ENCODE measurements around the gene CERS6. TPM values are rescaled to one million over a fixed set of nuclear protein-coding genes. Genes with fewer than 3 reads are reported as not detected.
"Not testable (repeated sequence)": the region's sequence is repeated elsewhere in the genome, so short reads cannot be mapped to it uniquely, and the experiment has no call there.

Gene CERS6
- total RNA-seq, 2 donors from 2014 or later: 12.5 to 16.3 TPM

DNA sequence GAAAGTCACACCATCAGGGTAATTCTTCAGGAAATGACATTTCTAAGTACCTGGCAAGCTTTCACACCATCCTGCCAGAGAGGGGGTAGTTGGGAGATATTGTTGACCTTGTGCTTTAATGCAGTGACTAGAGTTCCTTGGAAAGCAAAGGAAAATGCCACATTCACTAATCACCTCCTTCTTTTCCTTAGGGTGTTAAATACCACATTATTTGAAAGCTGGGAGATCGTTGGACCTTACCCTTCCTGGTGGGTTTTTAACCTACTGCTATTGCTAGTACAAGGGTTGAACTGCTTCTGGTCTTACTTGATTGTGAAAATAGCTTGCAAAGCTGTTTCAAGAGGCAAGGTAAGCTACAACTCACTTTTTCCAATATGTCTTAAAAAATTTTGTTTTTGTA, 309.3 kb downstream of the CERS6 start:
- intact Hi-C loops (cut with DNase I): no loop called here
- no peak overlapping the region for H3K27ac ChIP-seq
- H3K27me3 ChIP-seq: no peaks in the 10 kb centered on the region
- 88 to 91% methylated on average over 1 of the region's 1 CpG for WGBS, 2 donors
- H3K9me3 ChIP-seq: no peaks in the 10 kb centered on the region
- no peak overlapping the region for H3K4me3 ChIP-seq
- ATAC-seq (no peak), DNase-seq (no peak)
- peaks cover 3% of the 10 kb centered on the region for H3K4me1 ChIP-seq
- TF ChIP-seq, protein P1, sequence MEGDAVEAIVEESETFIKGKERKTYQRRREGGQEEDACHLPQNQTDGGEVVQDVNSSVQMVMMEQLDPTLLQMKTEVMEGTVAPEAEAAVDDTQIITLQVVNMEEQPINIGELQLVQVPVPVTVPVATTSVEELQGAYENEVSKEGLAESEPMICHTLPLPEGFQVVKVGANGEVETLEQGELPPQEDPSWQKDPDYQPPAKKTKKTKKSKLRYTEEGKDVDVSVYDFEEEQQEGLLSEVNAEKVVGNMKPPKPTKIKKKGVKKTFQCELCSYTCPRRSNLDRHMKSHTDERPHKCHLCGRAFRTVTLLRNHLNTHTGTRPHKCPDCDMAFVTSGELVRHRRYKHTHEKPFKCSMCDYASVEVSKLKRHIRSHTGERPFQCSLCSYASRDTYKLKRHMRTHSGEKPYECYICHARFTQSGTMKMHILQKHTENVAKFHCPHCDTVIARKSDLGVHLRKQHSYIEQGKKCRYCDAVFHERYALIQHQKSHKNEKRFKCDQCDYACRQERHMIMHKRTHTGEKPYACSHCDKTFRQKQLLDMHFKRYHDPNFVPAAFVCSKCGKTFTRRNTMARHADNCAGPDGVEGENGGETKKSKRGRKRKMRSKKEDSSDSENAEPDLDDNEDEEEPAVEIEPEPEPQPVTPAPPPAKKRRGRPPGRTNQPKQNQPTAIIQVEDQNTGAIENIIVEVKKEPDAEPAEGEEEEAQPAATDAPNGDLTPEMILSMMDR (IDR thresholded peaks at IDR 0.05): no peak
- TF ChIP-seq POLR2A (IDR thresholded peaks at IDR 0.05): no peak
- H3K36me3 ChIP-seq (replicated peaks in 1 of 2; ENCODE audit: insufficient read depth in 1 of 2, low read depth in 2 of 2): no peaks in the 10 kb centered on the region

DNA sequence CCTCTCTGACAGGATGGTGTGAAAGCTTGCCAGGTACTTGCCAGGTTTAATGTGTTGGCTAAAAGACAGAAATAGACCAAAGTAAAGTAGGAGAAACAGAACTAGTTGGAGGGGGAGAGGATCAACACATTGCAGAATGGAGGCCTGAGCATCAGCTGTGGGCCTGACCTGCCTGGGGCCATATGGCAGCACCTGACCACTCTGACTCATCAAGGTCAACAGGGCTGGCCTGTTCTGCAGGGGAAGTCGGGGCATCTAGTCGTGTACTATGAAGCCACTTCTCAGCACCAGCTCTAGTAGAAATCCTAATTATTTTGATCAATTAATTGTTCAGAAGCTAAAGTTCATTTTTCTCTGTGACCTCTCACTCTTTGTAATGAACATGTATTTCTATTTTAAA, 310.5 kb downstream of the CERS6 start:
- peak overlapping the region in 2 of 4 donors; percentile 7 to 24 for H3K27ac ChIP-seq
- TF ChIP-seq, protein P1 (IDR thresholded peaks at IDR 0.05): no peak
- TF ChIP-seq POLR2A (IDR thresholded peaks at IDR 0.05): no peak
- no peaks in the 10 kb centered on the region for H3K9me3 ChIP-seq
- intact Hi-C loops (cut with DNase I): no loop called here
- WGBS, 2 donors: 48 to 69% methylated on average over 2 of the region's 2 CpGs
- H3K4me3 ChIP-seq: no peak overlapping the region
- ATAC-seq (no peak), DNase-seq (no peak)
- H3K27me3 ChIP-seq: no peaks in the 10 kb centered on the region
- H3K4me1 ChIP-seq: peaks cover 8% of the 10 kb centered on the region
- H3K36me3 ChIP-seq (replicated peaks in 1 of 2; ENCODE audit: insufficient read depth in 1 of 2, low read depth in 2 of 2): no peaks in the 10 kb centered on the region

DNA sequence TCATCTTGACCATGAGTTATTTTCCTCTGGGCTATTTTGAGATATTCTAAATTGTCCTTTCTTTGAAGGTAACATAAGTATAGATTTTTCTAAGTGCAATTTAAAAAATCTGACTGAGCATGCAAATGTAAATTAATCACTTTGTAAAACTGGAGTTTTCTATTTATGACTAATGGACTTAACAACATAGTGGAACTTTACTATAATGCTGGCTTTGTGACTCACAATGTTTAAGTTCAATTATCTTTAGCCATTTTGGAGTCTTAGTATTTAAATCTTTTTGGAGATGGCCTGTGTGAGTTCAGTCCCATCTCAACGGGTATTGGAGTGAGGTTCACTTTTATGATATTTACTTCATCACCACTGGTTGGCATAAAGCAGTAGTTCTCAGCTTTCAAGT, 311.2 kb downstream of the CERS6 start:
- WGBS, 2 donors: 29 to 32% methylated on average over 1 of the region's 1 CpG
- Histone ChIP-seq H3K27ac (no peak overlapping the region), H3K27me3 (no peaks in the 10 kb centered on the region), H3K4me3 (no peak overlapping the region), H3K9me3 (no peaks in the 10 kb centered on the region), H3K36me3 (replicated peaks in 1 of 2; ENCODE audit: insufficient read depth in 1 of 2, low read depth in 2 of 2) (no peaks in the 10 kb centered on the region), H3K4me1 (peaks cover 8% of the 10 kb centered on the region)
- intact Hi-C loops (cut with DNase I): no loop called here
- no peak for ATAC-seq
- no peak for TF ChIP-seq POLR2A (IDR thresholded peaks at IDR 0.05)
- TF ChIP-seq, protein P1 (IDR thresholded peaks at IDR 0.05): no peak
- no peak for DNase-seq

DNA sequence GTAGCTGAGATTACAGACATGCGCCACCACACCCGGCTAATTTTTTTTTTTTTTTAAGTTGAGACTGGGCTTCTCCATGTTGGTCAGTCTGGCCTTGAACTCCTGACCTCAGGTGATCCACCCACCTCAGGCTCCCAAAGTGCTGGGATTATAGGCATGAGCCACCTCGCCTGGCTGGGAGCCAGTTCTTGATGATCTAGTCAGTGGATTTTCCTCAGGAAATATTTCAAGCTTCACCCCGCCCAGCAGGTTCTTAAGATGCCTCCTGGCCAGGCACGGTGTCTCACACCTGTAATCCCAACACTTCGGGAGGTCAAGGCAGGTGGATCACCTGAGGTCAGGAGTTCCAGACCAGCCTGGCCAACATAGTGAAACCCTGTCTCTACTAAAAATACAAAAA, 312.3 kb downstream of the CERS6 start:
- H3K27me3 ChIP-seq; DNase-seq; H3K9me3 ChIP-seq; H3K27ac ChIP-seq; intact Hi-C loops (cut with DNase I); ATAC-seq; H3K4me3 ChIP-seq; H3K36me3 ChIP-seq (replicated peaks in 1 of 2; ENCODE audit: insufficient read depth in 1 of 2, low read depth in 2 of 2): not testable (repeated sequence)
- peaks cover 17% of the 10 kb centered on the region for H3K4me1 ChIP-seq
- 97 to 100% methylated on average over 6 of the region's 6 CpGs for WGBS, 2 donors

GRCh38 chr2:168770796-168771195, 314.7 kb downstream of the CERS6 start:
- no peaks in the 10 kb centered on the region for H3K36me3 ChIP-seq (replicated peaks in 1 of 2; ENCODE audit: insufficient read depth in 1 of 2, low read depth in 2 of 2)
- intact Hi-C loops (cut with DNase I): loop anchor here (10.0 kb wide), 1 partner anchor 144 kb away; no protein-coding TSS in a partner anchor
- DNase-seq (no peak), ATAC-seq (no peak)
- peaks cover 26% of the 10 kb centered on the region for H3K4me1 ChIP-seq
- 82 to 85% methylated on average over 2 of the region's 2 CpGs for WGBS, 2 donors
- no peak overlapping the region for H3K4me3 ChIP-seq
- no peaks in the 10 kb centered on the region for H3K9me3 ChIP-seq
- no peaks in the 10 kb centered on the region for H3K27me3 ChIP-seq
- TF ChIP-seq, protein P1 (IDR thresholded peaks at IDR 0.05): no peak
- H3K27ac ChIP-seq: no peak overlapping the region

All from body of pancreas (tissue), 4 donors.